Mucosa of descending colon (tissue), 3 donors: Measurements from ENCODE around the gene COL12A1. TPM values are rescaled to one million over a fixed set of nuclear protein-coding genes. Genes with fewer than 3 reads are reported as not detected.

ENCODE experiments used
- ATAC-seq: fragments of 200-7000 bp; cut with Tn5 transposase; one replicate; pipeline ENCODE4 v1.9.1; 2020; ENCODE audit warnings: mild to moderate bottlenecking, moderate library complexity
- DNase-seq, 3 donors: peaks; one replicate each; pipeline ENCODE4 v3.0.0-alpha.2; 2020
- H3K36me3 ChIP-seq: fragments of 200-600 bp; one replicate; pipeline ENCODE4 v1.8.0; 2021; ENCODE audit warnings: low read depth, mild to moderate bottlenecking
- H3K4me1 ChIP-seq: fragments of 200-600 bp; one replicate; pipeline ENCODE4 v1.8.0; 2021; ENCODE audit warnings: low read depth, mild to moderate bottlenecking
- H3K4me3 ChIP-seq: fragments of 200-600 bp; one replicate; pipeline ENCODE4 v1.8.0; 2021; ENCODE audit warnings: mild to moderate bottlenecking
- H3K9me3 ChIP-seq: fragments of 200-600 bp; one replicate; pipeline ENCODE4 v1.8.0; 2021; ENCODE audit warnings: mild to moderate bottlenecking
- CTCF ChIP-seq: fragments of 200-600 bp; IDR thresholded peaks from one replicate; pipeline ENCODE4 v1.8.0; 2022; ENCODE audit warnings: antibody characterized with exemption, mild to moderate bottlenecking
- intact Hi-C, 2 donors: fragments of 100-400 bp; cut with DNase I in 1 of 2; cut with micrococcal nuclease in 1 of 2; formaldehyde crosslinking; loops; one replicate each; pipeline versions ENCODE4 v1.11.0 to v1.11.1; 2022; cut with DNase I, micrococcal nuclease
- total RNA-seq, 3 donors: library from RNA; stranded (reverse); fragmentation: NEBNext Ultra II Directional in 2 of 3; extraction: Animal tissue kit (Norgen Biotek cat#: 25700) in 2 of 3; gene quantifications; one replicate each; pipeline versions ENCODE4 v1.2.1 to v1.2.4, GENCODE V29; 2021 to 2023
- donor health status: DM: no; HTN: no; CAD: no; lungs with moderate emphysema.
- donor health status: DM: no; HTN: no; CAD: no.
- donor health status: DM: no; HTN: yes; CAD: no.

Gene COL12A1
- total RNA-seq, 3 donors from 2014 or later: 6.1 to 80.9 (median 15.7) TPM

GRCh38 chr6:75085931-75086635, 119.8 kb downstream of the COL12A1 start:
- TF ChIP-seq CTCF: no peak
- no peak overlapping the region for H3K4me3 ChIP-seq
- DNase-seq: no peak
- H3K4me1 ChIP-seq: no peaks in the 10 kb centered on the region
- intact Hi-C loops: no loop called here
- no peaks in the 10 kb centered on the region for H3K36me3 ChIP-seq
- H3K9me3 ChIP-seq: no peaks in the 10 kb centered on the region
- no peak for ATAC-seq

- Histone ChIP-seq H3K4me1 (no peaks in the 10 kb centered on the region), H3K36me3 (no peaks in the 10 kb centered on the region), H3K4me3 (no peak overlapping the region), H3K9me3 (no peaks in the 10 kb centered on the region)
- intact Hi-C loops: no loop called here
- no peak for TF ChIP-seq CTCF
- ATAC-seq (peak; percentile 58), DNase-seq (peak; percentile 25 to 43 (median 39))
These were observed 120.9 kb downstream of the COL12A1 start for GRCh38 chr6:75084872-75085381.

- Histone ChIP-seq H3K36me3 (no peaks in the 10 kb centered on the region), H3K4me3 (no peak overlapping the region), H3K9me3 (no peaks in the 10 kb centered on the region), H3K4me1 (no peaks in the 10 kb centered on the region)
- intact Hi-C loops: no loop called here
- no peak for TF ChIP-seq CTCF
- DNase-seq (no peak), ATAC-seq (no peak)
These were observed 121.8 kb downstream of the COL12A1 start for GRCh38 chr6:75084018-75084417.

- Histone ChIP-seq H3K4me3 (no peak overlapping the region), H3K36me3 (no peaks in the 10 kb centered on the region), H3K9me3 (no peaks in the 10 kb centered on the region), H3K4me1 (no peaks in the 10 kb centered on the region)
- intact Hi-C loops: no loop called here
- ATAC-seq (no peak), DNase-seq (no peak)
- TF ChIP-seq CTCF: no peak
These were observed 123.9 kb downstream of the COL12A1 start for GRCh38 chr6:75081921-75082320.

GRCh38 chr6:75081047-75081446, 124.8 kb downstream of the COL12A1 start:
- intact Hi-C loops: no loop called here
- Histone ChIP-seq H3K36me3 (no peaks in the 10 kb centered on the region), H3K9me3 (no peaks in the 10 kb centered on the region), H3K4me3 (no peak overlapping the region), H3K4me1 (no peaks in the 10 kb centered on the region)
- no peak for DNase-seq
- TF ChIP-seq CTCF: no peak
- no peak for ATAC-seq
